ENCODE data around the gene CCDC40.

The CCDC40 gene

GRCh38 chr17:80137131-80137530 is 100.7 kb downstream of the CCDC40 start:
- Histone ChIP-seq H3K27ac (ENCODE audit: low read depth, low read length, severe bottlenecking) (no peak overlapping the region), H3K4me1 (ENCODE audit: control insufficient read depth, insufficient read depth, low read length, poor library complexity, severe bottlenecking) (no peaks in the 10 kb centered on the region), H3K4me3 (ENCODE audit: extremely low read depth, insufficient read depth, low read length, poor library complexity, severe bottlenecking) (no peak overlapping the region), H3K36me3 (ENCODE audit: control insufficient read depth, insufficient read depth, low read length) (peaks cover 92% of the 10 kb centered on the region), H3K9me3 (ENCODE audit: control insufficient read depth, low read length) (no peaks in the 10 kb centered on the region)
- WGBS, 2 experiments (ENCODE audit: insufficient coverage in 2 of 2) = 97 to 98% methylated on average over 6 to 8 of the region's 9 CpGs

DNA sequence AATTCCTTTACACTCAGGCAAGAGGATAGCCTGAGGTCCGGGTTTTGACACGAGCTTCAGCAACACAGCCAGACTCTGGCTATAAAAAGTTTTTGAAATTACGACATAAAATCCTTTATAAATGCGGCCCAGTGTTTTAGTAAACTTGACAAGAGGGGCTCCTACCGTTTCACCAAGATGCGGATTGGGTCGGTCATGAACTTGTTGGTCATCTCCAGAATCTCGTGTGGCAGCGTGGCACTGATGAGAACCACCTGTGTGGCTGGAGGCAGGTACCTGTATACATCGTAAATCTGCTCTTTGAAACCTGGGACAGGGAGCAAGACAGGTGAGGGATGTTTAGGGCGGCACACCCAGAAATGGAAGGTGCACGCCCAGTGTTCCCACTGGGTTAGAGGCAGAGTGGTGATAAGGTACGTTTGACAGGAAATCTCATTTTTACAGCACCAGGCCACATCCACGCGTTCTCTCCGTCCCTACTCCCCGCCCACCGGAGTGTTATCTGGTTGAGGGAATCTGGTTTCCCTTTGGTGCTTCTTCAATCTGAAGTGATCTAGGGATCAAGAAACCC is 102.5 kb downstream of the CCDC40 start:
- no peak overlapping the region for H3K4me3 ChIP-seq (ENCODE audit: extremely low read depth, insufficient read depth, low read length, poor library complexity, severe bottlenecking)
- 97 to 98% methylated on average over 12 to 13 of the region's 18 CpGs for WGBS, 2 experiments (ENCODE audit: insufficient coverage in 2 of 2)
- H3K4me1 ChIP-seq (ENCODE audit: control insufficient read depth, insufficient read depth, low read length, poor library complexity, severe bottlenecking) = no peaks in the 10 kb centered on the region
- H3K27ac ChIP-seq (ENCODE audit: low read depth, low read length, severe bottlenecking) = no peak overlapping the region
- H3K9me3 ChIP-seq (ENCODE audit: control insufficient read depth, low read length) = no peaks in the 10 kb centered on the region
- peaks cover 96% of the 10 kb centered on the region for H3K36me3 ChIP-seq (ENCODE audit: control insufficient read depth, insufficient read depth, low read length)

DNA sequence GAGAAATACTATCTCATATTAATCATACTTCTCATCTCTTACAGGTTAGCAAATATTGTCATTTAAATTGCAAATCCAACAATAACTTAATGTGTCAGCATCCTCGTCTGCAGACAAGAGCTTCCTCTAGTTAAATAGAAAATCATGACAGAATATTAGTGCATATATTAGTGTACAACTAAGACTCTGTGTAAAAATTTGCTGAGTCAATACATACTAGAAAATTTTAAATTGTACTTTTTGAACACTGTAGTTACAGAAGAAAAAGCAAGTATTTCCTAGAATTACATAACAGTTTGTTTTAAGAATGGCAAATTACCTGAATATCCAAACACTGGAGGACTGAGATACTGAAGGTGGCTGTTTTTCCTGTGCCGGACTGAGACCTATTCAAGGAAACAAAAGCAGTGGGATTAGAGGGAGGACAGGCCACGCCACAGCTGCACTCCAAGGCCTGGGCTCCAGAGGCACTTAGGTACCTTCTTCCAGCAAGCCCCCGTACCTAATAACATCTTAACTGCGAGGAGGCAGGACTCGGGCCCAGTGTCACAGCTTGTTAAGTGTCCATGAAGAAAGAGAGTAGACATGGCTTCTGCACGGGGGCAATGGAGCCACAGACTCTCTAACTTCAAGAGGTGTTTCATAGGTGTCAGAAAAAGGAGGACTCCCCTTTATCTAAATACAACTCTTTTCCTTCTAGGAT is 105.2 kb downstream of the CCDC40 start:
- Histone ChIP-seq H3K36me3 (ENCODE audit: control insufficient read depth, insufficient read depth, low read length) (peaks cover 81% of the 10 kb centered on the region), H3K4me1 (ENCODE audit: control insufficient read depth, insufficient read depth, low read length, poor library complexity, severe bottlenecking) (peaks cover 10% of the 10 kb centered on the region), H3K9me3 (ENCODE audit: control insufficient read depth, low read length) (no peaks in the 10 kb centered on the region), H3K4me3 (ENCODE audit: extremely low read depth, insufficient read depth, low read length, poor library complexity, severe bottlenecking) (no peak overlapping the region), H3K27ac (ENCODE audit: low read depth, low read length, severe bottlenecking) (no peak overlapping the region)
- WGBS, 2 experiments (ENCODE audit: insufficient coverage in 2 of 2) = 93% methylated on average over 2 of the region's 7 CpGs; no CpG with 5 or more reads in 1 of the 2 experiments

- 93 to 97% methylated on average over 4 to 5 of the region's 6 CpGs for WGBS, 2 experiments (ENCODE audit: insufficient coverage in 2 of 2)
- Histone ChIP-seq H3K9me3 (ENCODE audit: control insufficient read depth, low read length) (no peaks in the 10 kb centered on the region), H3K4me3 (ENCODE audit: extremely low read depth, insufficient read depth, low read length, poor library complexity, severe bottlenecking) (no peak overlapping the region), H3K36me3 (ENCODE audit: control insufficient read depth, insufficient read depth, low read length) (peaks cover 68% of the 10 kb centered on the region), H3K4me1 (ENCODE audit: control insufficient read depth, insufficient read depth, low read length, poor library complexity, severe bottlenecking) (peaks cover 10% of the 10 kb centered on the region), H3K27ac (ENCODE audit: low read depth, low read length, severe bottlenecking) (no peak overlapping the region)
These were observed 106.5 kb downstream of the CCDC40 start for GRCh38 chr17:80142929-80143328.

DNA sequence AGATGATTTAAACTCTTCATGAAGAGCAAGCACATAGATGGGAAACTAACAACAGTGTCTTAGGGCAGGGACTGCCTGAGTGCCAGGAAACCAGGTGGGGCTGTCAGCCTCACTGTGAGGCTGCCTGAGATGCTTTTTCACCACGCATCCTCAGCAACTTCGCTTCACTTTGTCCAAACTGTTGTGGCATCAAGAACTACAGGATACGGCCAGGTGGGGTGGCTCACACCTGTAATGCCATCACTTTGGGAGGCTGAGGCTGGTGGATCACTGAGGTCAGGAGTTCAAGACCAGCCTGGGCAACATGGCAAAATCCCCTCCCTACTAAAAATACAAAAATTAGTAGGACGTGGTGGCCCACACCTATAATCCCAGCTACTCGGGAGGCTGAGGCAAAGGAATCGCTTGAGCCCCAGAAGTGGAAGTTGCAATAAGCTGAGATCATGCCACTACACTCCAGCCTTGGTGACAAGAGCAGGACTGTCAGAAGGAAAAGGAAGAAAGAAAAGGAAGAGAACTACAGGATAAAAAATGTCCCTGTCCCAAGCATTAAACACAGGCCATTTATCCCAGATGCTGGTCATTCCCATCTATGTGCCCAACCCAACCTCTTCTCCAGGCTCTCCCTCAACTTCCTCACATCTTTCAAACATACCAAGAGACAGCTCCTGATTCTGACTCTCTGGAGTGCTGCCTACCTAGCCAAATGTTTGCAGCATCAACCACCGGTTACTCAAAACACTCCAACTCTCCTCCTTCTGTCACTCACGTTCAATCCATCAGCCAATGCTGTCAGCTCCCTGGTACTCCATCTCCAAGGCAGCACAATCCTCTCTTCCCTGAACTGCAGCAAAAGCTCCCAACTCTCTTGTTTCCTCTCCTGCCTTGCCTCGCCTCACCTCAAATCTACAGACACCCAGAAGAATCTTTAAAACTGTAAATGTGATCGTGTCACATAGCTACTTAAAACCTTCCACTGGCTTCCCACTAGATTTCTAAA is 108.9 kb downstream of the CCDC40 start:
- Histone ChIP-seq H3K4me1 (ENCODE audit: control insufficient read depth, insufficient read depth, low read length, poor library complexity, severe bottlenecking) (peaks cover 10% of the 10 kb centered on the region), H3K4me3 (ENCODE audit: extremely low read depth, insufficient read depth, low read length, poor library complexity, severe bottlenecking) (peak overlapping the region; percentile 95), H3K27ac (ENCODE audit: low read depth, low read length, severe bottlenecking) (no peak overlapping the region), H3K9me3 (ENCODE audit: control insufficient read depth, low read length) (no peaks in the 10 kb centered on the region), H3K36me3 (ENCODE audit: control insufficient read depth, insufficient read depth, low read length) (peaks cover 53% of the 10 kb centered on the region)
- 61 to 62% methylated on average over 7 to 9 of the region's 10 CpGs for WGBS, 2 experiments (ENCODE audit: insufficient coverage in 2 of 2)

DNA sequence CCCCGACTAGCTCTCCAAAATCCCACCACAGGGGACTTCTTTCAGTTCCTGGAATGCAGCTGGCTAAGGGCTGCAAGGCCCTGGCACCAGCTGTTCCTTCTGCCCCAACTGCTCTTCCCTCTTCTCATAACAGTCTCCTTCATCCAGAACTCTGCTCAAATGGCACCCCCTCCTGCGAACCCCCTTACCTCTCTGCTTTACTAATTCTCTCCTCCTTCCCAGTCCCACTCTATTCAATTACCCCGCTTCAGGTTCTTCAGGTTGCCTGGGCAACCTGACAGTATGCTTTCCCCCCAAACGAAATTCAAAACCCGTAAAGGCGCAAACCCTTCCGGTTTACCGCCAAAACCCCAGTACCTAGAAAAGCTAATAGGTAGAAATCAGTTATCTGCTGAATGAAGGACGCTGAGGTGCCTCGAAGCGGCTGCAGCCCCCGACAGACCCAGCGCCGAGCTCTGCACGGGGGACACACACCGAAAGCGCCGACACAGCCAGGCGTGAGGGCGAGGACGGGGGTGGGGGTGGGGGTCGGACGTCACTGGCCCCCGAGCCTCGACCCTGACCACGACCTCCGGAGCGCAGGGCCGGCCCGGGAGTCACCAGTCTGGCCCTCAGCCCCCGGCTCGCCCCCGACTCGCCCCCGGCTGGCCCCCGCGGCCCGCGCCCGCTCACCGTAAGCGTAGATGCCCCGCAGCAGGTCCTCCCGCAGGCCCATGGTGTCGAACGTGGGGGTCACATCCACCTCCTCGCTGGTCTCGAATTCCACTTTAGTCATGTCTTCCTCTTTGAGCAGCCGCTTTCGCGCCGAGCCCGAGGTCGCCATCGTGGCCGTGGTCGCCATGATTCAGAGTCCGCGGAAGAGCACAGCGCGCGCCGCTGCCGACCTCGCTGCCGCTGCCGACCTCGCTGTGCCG is 109.9 kb downstream of the CCDC40 start:
- WGBS, 2 experiments (ENCODE audit: insufficient coverage in 2 of 2) = 0% methylated on average over 42 to 59 of the region's 69 CpGs
- peak overlapping the region; percentile 85 for H3K27ac ChIP-seq (ENCODE audit: low read depth, low read length, severe bottlenecking)

GRCh38 chr17:80147035-80147822 is 110.8 kb downstream of the CCDC40 start, which contains the start of gene EIF4A3:
EIF4A3 (minus strand) TSS chr17:80147128; CDS start chr17:80146961, 167 bp downstream.
- peak within 1 kb of the TSS; percentile 95 for H3K4me3 ChIP-seq (ENCODE audit: extremely low read depth, insufficient read depth, low read length, poor library complexity, severe bottlenecking)
- H3K36me3 ChIP-seq (ENCODE audit: control insufficient read depth, insufficient read depth, low read length) = peaks cover 35% of the 10 kb centered on the region
- H3K27ac ChIP-seq (ENCODE audit: low read depth, low read length, severe bottlenecking) = peak within 1 kb of the TSS; percentile 85
- WGBS, 2 experiments (ENCODE audit: insufficient coverage in 2 of 2) = 0 to 1% methylated on average over 56 to 70 of the region's 90 CpGs
- peaks cover 22% of the 10 kb centered on the region for H3K4me1 ChIP-seq (ENCODE audit: control insufficient read depth, insufficient read depth, low read length, poor library complexity, severe bottlenecking)
- H3K9me3 ChIP-seq (ENCODE audit: control insufficient read depth, low read length) = no peaks in the 10 kb centered on the region

More for the DNA sequence above, 109.9 kb downstream of the CCDC40 start:
- Histone ChIP-seq H3K4me1 (ENCODE audit: control insufficient read depth, insufficient read depth, low read length, poor library complexity, severe bottlenecking) (peaks cover 15% of the 10 kb centered on the region), H3K36me3 (ENCODE audit: control insufficient read depth, insufficient read depth, low read length) (peaks cover 44% of the 10 kb centered on the region), H3K4me3 (ENCODE audit: extremely low read depth, insufficient read depth, low read length, poor library complexity, severe bottlenecking) (peak overlapping the region; percentile 95), H3K9me3 (ENCODE audit: control insufficient read depth, low read length) (no peaks in the 10 kb centered on the region)
